Spleen (tissue), 11 donors: ENCODE results near the gene HAND1. TPM values are rescaled to one million over a fixed set of nuclear protein-coding genes. Genes with fewer than 3 reads are reported as not detected.

ENCODE experiments used
- DNase-seq: peaks from one replicate; pipeline ENCODE4 v3.0.0-alpha.2; 2020
- H3K27ac ChIP-seq, 8 donors: fragments of 200-600 bp; sonication (generic) in 7 of 8; 1 replicate in 4 of 8; 2 replicates in 4 of 8; pipeline versions ENCODE4 v1.5.0 to v1.8.0; 2016 to 2021; ENCODE audit warnings: inconsistent platforms in 4 of 8, mild to moderate bottlenecking in 4 of 8, moderate library complexity in 1 of 8
- H3K27me3 ChIP-seq, 7 donors: fragments of 200-600 bp; sonication (generic) in 6 of 7; replicated peaks in 1 of 7; 1 replicate in 4 of 7; 2 replicates in 3 of 7; pipeline versions ENCODE4 v1.5.0 to v1.8.0; 2016 to 2021; ENCODE audit warnings: inconsistent platforms in 3 of 7, mild to moderate bottlenecking in 1 of 7
- H3K36me3 ChIP-seq, 6 donors: fragments of 200-600 bp; sonication (generic) in 5 of 6; 1 replicate in 4 of 6; 2 replicates in 2 of 6; pipeline versions ENCODE4 v1.5.0 to v1.8.0; 2016 to 2021; ENCODE audit warnings: inconsistent platforms in 2 of 6
- H3K4me1 ChIP-seq, 6 donors: fragments of 200-600 bp; sonication (generic) in 5 of 6; 1 replicate in 3 of 6; 2 replicates in 3 of 6; pipeline versions ENCODE4 v1.5.0 to v1.8.0; 2016 to 2021; ENCODE audit warnings: inconsistent platforms in 3 of 6
- H3K4me3 ChIP-seq, 8 donors: fragments of 200-600 bp; sonication (generic) in 7 of 8; 1 replicate in 4 of 8; 2 replicates in 4 of 8; pipeline versions ENCODE4 v1.5.0 to v1.8.0; 2016 to 2021; ENCODE audit warnings: inconsistent platforms in 4 of 8, mild to moderate bottlenecking in 4 of 8, moderate library complexity in 2 of 8
- H3K9me3 ChIP-seq, 8 donors: fragments of 200-600 bp; sonication (generic) in 7 of 8; 1 replicate in 4 of 8; 2 replicates in 4 of 8; pipeline versions ENCODE4 v1.5.0 to v1.8.0; 2016 to 2021; ENCODE audit warnings: inconsistent platforms in 4 of 8
- CTCF ChIP-seq, 11 experiments: fragments of 200-600 bp in 7 of 11; fragments of 450-650 bp in 4 of 11; sonication (generic) in 4 of 11; IDR thresholded peaks in 8 of 11; conservative IDR thresholded peaks in 3 of 11; 1 replicate in 7 of 11; 2 replicates in 4 of 11; pipeline versions ENCODE4 v1.4.0 to v1.8.0; 2016 to 2021; ENCODE audit warnings: antibody characterized with exemption in 11 of 11, inconsistent platforms in 4 of 11, mild to moderate bottlenecking in 1 of 11
- POLR2A ChIP-seq, 3 donors: fragments of 450-650 bp; IDR thresholded peaks; one replicate each; pipeline ENCODE4 v1.5.1; 2017; ENCODE audit warnings: antibody characterized with exemption in 3 of 3, mild to moderate bottlenecking in 1 of 3
- POLR2AphosphoS5 ChIP-seq, 3 donors: sonication (generic); formaldehyde crosslinking; IDR thresholded peaks; one replicate each; pipeline ENCODE4 v1.5.1; 2017; ENCODE audit warnings: antibody characterized with exemption in 3 of 3
- WGBS, 5 donors: extraction: QIAGEN DNeasy Blood & Tissue Kit in 3 of 5; methylation state at CpG; one replicate each; pipeline versions ENCODE4 v1.1.5 to v1.1.7; 2013 to 2018; 5-methylcytosine and 5-hydroxymethylcytosine counted together
- intact Hi-C: fragments of 100-400 bp; cut with DNase I; formaldehyde crosslinking; loops from one replicate; pipeline ENCODE4 v1.15.0; 2023; ENCODE audit warnings: low total_unique reads
- polyA plus RNA-seq, 3 donors: library from polyadenylated mRNA; stranded (reverse); fragments of 200-250 nt; gene quantifications; one replicate each; pipeline ENCODE4 v1.2.1, GENCODE V29; 2013
- total RNA-seq, 7 donors: library from RNA; depleted of rRNA in 3 of 7; stranded (reverse); fragments of >200 nt in 3 of 7; fragmentation: NEBNext Ultra II Directional in 4 of 7; extraction: Animal tissue kit (Norgen Biotek cat#: 25700) in 4 of 7; gene quantifications; one replicate each; pipeline versions ENCODE4 v1.1.0 to v1.2.1, GENCODE V29; 2016 to 2021
- donor health status: healthy with polysubstance abuse.
- donor health status: DM: no; HTN: no; CAD: no; lungs with moderate emphysema.
- donor health status: DM: no; HTN: no; CAD: no.
- donor health status: Bipolar disorder and iron deficiency.
- donor health status: healthy.
- donor health status: DM: no; HTN: no; CAD: no.
- donor health status: DM: yes; HTN: yes; CAD: no.

Gene HAND1
- total and polyA plus RNA-seq, 10 donors = not detected

DNA sequence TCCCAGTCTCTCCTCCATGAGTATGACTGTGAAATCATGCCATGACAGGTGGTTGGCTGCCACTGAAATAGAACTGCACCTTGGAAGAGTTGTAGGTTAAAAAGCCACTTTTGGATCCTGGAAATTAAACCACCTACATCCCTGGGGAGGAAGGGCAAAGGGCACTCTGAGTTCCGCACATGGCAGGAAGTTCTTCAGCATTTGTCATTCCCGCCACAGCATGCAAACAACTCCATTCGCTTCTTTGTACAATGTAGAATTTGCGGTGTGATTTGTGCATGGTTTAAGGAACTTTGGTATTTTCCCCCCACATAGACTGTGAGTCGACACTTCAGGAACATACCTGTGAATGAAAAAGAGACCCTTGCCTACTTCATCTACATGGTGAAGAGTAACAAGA is 22.4 kb downstream of the HAND1 start:
- Histone ChIP-seq H3K4me3 (no peak overlapping the region), H3K9me3 (no peaks in the 10 kb centered on the region), H3K4me1 (peaks cover 0 to 2% (median 0%) of the 10 kb centered on the region in 6 donors), H3K27me3 (no peaks in the 10 kb centered on the region), H3K27ac (no peak overlapping the region), H3K36me3 (peaks cover 3 to 99% (median 75%) of the 10 kb centered on the region in 6 donors)
- 80 to 86% (median 81%) methylated on average over 5 of the region's 5 CpGs for WGBS, 5 donors
- intact Hi-C loops = no loop called here
- DNase-seq = no peak
- no peak for TF ChIP-seq CTCF (IDR thresholded peaks at IDR 0.05 in 8 of 11, conservative IDR thresholded peaks at IDR 0.05 in 3 of 11)
- no peak for TF ChIP-seq POLR2A (IDR thresholded peaks at IDR 0.05)
- TF ChIP-seq POLR2AphosphoS5 (IDR thresholded peaks at IDR 0.05) = no peak

DNA sequence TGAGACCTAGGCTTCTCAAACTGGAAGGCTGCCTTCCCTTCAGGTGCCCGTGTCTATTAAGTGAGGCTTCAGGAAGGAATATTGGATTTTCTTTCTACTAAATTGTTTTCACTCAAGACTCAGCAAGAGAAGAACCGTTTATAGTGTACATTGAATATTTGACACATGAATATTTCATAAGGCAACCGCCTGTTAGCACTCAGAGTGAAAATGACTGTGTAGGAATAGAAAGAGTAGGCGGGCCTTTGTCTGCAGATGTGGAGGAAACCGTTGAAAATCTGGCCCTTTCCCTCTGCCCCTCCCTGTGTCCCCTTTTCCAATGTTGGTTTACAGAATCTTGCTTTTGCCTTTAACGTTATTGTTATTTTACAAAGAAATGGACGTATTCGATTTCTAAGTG is 26.1 kb downstream of the HAND1 start:
- Histone ChIP-seq H3K4me3 (no peak overlapping the region), H3K36me3 (peaks cover 3 to 71% (median 58%) of the 10 kb centered on the region in 6 donors), H3K4me1 (peaks cover 11 to 39% (median 32%) of the 10 kb centered on the region in 6 donors), H3K9me3 (no peaks in the 10 kb centered on the region), H3K27ac (no peak overlapping the region), H3K27me3 (no peaks in the 10 kb centered on the region)
- intact Hi-C loops = no loop called here
- no peak for DNase-seq
- TF ChIP-seq POLR2A (IDR thresholded peaks at IDR 0.05) (no peak), CTCF (IDR thresholded peaks at IDR 0.05 in 8 of 11, conservative IDR thresholded peaks at IDR 0.05 in 3 of 11) (no peak), POLR2AphosphoS5 (IDR thresholded peaks at IDR 0.05) (no peak)
- WGBS, 5 donors = 80 to 90% (median 89%) methylated on average over 8 of the region's 8 CpGs

DNA sequence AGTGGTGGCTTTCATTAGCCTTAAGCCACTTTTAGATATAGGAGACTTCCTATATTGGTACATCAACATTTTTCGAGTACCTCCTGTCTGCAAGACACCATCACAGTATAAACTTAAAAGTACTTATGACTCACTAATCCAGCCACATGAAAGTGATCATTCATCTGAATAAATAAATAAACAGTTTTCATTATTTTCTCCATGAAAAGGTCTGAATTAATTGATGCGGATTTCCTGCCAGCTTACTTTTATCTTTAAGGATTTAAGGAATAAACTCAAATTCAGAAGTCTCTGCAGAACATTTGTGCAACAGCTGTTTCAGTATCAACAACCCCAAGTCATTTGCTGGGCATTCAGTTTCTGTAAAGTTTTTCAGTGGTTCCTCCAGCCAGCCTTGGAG is 28.2 kb downstream of the HAND1 start:
- Histone ChIP-seq H3K4me3 (no peak overlapping the region), H3K36me3 (peaks cover 3 to 49% (median 37%) of the 10 kb centered on the region in 6 donors), H3K9me3 (no peaks in the 10 kb centered on the region), H3K27me3 (no peaks in the 10 kb centered on the region), H3K27ac (no peak overlapping the region), H3K4me1 (peaks cover 13 to 47% (median 38%) of the 10 kb centered on the region in 6 donors)
- TF ChIP-seq POLR2A (IDR thresholded peaks at IDR 0.05) = no peak
- no peak for TF ChIP-seq POLR2AphosphoS5 (IDR thresholded peaks at IDR 0.05)
- TF ChIP-seq CTCF (IDR thresholded peaks at IDR 0.05 in 8 of 11, conservative IDR thresholded peaks at IDR 0.05 in 3 of 11) = no peak
- DNase-seq = no peak
- WGBS, 5 donors = 81 to 89% (median 85%) methylated on average over 2 of the region's 2 CpGs
- intact Hi-C loops = loop anchor here (10.0 kb wide), 1 partner anchor 305 kb away; the partner anchor contains the start of gene LARP1

- Histone ChIP-seq H3K27me3 (no peaks in the 10 kb centered on the region), H3K4me3 (peak overlapping the region; percentile 89 to 99 (median 98)), H3K9me3 (no peaks in the 10 kb centered on the region), H3K36me3 (peaks cover 0 to 34% (median 18%) of the 10 kb centered on the region in 6 donors), H3K4me1 (peaks cover 19 to 66% (median 52%) of the 10 kb centered on the region in 6 donors), H3K27ac (peak overlapping the region in 7 of 8 donors; percentile 81 to 95 (median 86))
- WGBS, 5 donors = 11 to 20% (median 12%) methylated on average over 10 of the region's 10 CpGs
- TF ChIP-seq POLR2A (IDR thresholded peaks at IDR 0.05) (no peak), POLR2AphosphoS5 (IDR thresholded peaks at IDR 0.05) (no peak), CTCF (IDR thresholded peaks at IDR 0.05 in 8 of 11, conservative IDR thresholded peaks at IDR 0.05 in 3 of 11) (no peak)
- DNase-seq = no peak
- intact Hi-C loops = loop anchor here (10.0 kb wide), 1 partner anchor 308 kb away; the partner anchor contains the start of gene LARP1
Observed at GRCh38 chr5:154447089-154447725, 30.8 kb downstream of the HAND1 start.
